Measurements from ENCODE around the gene ARAP3. TPM values are rescaled to one million over a fixed set of nuclear protein-coding genes. Genes with fewer than 3 reads are reported as not detected.

Gene ARAP3
- polyA plus RNA-seq, 1 donor from 2014 or later: 1.4 TPM

GRCh38 chr5:141668601-141669265 lies 13.3 kb downstream of the ARAP3 start:
- no peaks in the 10 kb centered on the region for H3K36me3 ChIP-seq (ENCODE audit: insufficient read depth, low read length)
- no peak overlapping the region for H3K4me2 ChIP-seq (ENCODE audit: low read length)
- TF ChIP-seq RAD21 (conservative IDR thresholded peaks at IDR 0.05) (no peak), SMC3 (conservative IDR thresholded peaks at IDR 0.05; ENCODE audit: poor library complexity) (no peak), CTCF (IDR thresholded peaks at IDR 0.05; ENCODE audit: poor library complexity, severe bottlenecking) (no peak), POLR2AphosphoS5 (IDR thresholded peaks at IDR 0.05) (no peak)
- no peaks in the 10 kb centered on the region for H4K20me1 ChIP-seq (ENCODE audit: insufficient read depth)
- no peaks in the 10 kb centered on the region for H3K79me2 ChIP-seq (replicated peaks; ENCODE audit: insufficient read depth, low read length)
- H3K27me3 ChIP-seq (ENCODE audit: insufficient read depth, low read depth, low read length): no peaks in the 10 kb centered on the region
- no peaks in the 10 kb centered on the region for H3K9me2 ChIP-seq (ENCODE audit: insufficient read depth, low read length)
- no peaks in the 10 kb centered on the region for H3F3A ChIP-seq (ENCODE audit: insufficient read depth, low read length, poor library complexity, severe bottlenecking)
- H2AFZ ChIP-seq (ENCODE audit: low read depth, low read length): no peak overlapping the region
- no peak overlapping the region for H3K27ac ChIP-seq (ENCODE audit: low read length)
- no peak overlapping the region for H3K9ac ChIP-seq (ENCODE audit: low read length)
- H3K9me3 ChIP-seq (ENCODE audit: low read length): no peaks in the 10 kb centered on the region
- no peak overlapping the region for H3K4me3 ChIP-seq (ENCODE audit: low read length)

DNA sequence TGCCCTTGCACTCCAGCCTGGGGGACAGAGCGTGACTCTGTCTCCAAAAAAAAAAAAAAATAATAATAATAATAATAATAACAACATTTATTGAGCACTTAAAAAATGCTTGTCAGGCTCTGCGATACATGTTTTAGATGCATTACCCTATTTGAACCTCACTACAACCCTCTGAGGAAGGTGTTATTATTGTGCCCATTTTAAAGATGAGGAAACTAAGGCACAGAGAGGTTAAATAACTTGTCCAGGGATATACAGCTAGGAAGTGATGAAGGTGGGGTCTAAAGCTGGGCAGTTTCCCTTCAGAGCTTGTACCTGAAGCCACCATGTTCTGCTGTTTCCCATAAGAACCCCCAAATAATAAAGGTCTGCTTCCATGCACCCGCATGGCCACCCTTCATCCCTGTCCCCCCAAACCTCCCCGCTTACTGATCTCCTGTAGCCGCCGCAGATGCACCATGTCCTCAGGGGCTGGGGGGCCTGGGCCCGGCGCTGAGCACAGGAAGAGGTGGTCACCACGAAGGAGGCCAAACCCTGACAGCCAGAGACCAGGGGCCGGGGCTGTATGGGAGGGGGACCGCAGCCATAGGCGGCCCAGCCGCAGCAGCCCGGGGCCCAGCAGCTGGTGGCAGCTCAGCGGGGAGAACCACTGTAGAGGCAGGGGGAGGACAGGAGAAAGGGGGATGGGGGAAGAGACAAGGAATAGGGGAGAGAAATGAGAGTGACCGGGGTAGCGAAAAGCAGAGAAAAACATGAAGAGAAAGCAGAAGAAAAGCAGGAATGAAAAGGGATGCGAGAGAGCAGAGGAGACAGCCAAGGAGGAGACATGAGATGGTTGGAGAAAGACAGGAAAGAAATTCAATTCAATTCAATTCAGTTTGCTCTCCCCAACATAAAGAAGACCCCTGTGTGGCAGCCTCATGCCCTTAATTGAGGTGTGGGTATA lies 15.8 kb downstream of the ARAP3 start:
- TF ChIP-seq MXI1 (conservative IDR thresholded peaks at IDR 0.05; ENCODE audit: poor library complexity, severe bottlenecking) (no peak), CTCF (IDR thresholded peaks at IDR 0.05; ENCODE audit: poor library complexity, severe bottlenecking) (no peak), POLR2AphosphoS5 (IDR thresholded peaks at IDR 0.05) (no peak), EP300 (conservative IDR thresholded peaks at IDR 0.05; ENCODE audit: poor library complexity, severe bottlenecking) (no peak), REST (IDR thresholded peaks at IDR 0.05; ENCODE audit: borderline replicate concordance) (no peak), RAD21 (conservative IDR thresholded peaks at IDR 0.05) (no peak)

More for the DNA sequence above, 15.8 kb downstream of the ARAP3 start:
- Histone ChIP-seq H3K4me2 (ENCODE audit: low read length) (no peak overlapping the region), H3K9me3 (ENCODE audit: low read length) (no peaks in the 10 kb centered on the region), H3K27me3 (ENCODE audit: insufficient read depth, low read depth, low read length) (no peaks in the 10 kb centered on the region), H3K9ac (ENCODE audit: low read length) (no peak overlapping the region), H3K79me2 (replicated peaks; ENCODE audit: insufficient read depth, low read length) (no peaks in the 10 kb centered on the region), H3F3A (ENCODE audit: insufficient read depth, low read length, poor library complexity, severe bottlenecking) (no peaks in the 10 kb centered on the region), H2AFZ (ENCODE audit: low read depth, low read length) (no peak overlapping the region), H3K4me3 (ENCODE audit: low read length) (no peak overlapping the region), H3K9me2 (ENCODE audit: insufficient read depth, low read length) (no peaks in the 10 kb centered on the region), H3K27ac (ENCODE audit: low read length) (no peak overlapping the region), H4K20me1 (ENCODE audit: insufficient read depth) (no peaks in the 10 kb centered on the region), H3K36me3 (ENCODE audit: insufficient read depth, low read length) (no peaks in the 10 kb centered on the region)
